Brain microvascular endothelial cell (primary cell): ENCODE results near the gene SBF2.

Source experiments
- DNase-seq: peaks from one replicate; pipeline ENCODE4 v3.0.0-alpha.2; 2020
- H3K27ac ChIP-seq: fragments of 250-450 bp; sonication (Bioruptor Pico); 2 replicates; pipeline ENCODE4 v1.5.1; 2020; ENCODE audit warnings: mild to moderate bottlenecking, moderate library complexity
- H3K27me3 ChIP-seq: fragments of 250-450 bp; sonication (Bioruptor Pico); replicated peaks from 2 replicates; pipeline ENCODE4 v1.5.1; 2020; ENCODE audit warnings: mild to moderate bottlenecking
- H3K36me3 ChIP-seq: fragments of 250-450 bp; sonication (Bioruptor Pico); replicated peaks from 2 replicates; pipeline ENCODE4 v1.5.1; 2020; ENCODE audit warnings: mild to moderate bottlenecking
- H3K4me3 ChIP-seq: 2 replicates; pipeline ENCODE4 v1.5.1; 2011; ENCODE audit warnings: low read depth, mild to moderate bottlenecking, control low read depth, low read length, moderate library complexity
- CTCF ChIP-seq: IDR thresholded peaks from 2 replicates; pipeline ENCODE4 v1.5.1; 2011; ENCODE audit warnings: low read depth, mild to moderate bottlenecking, moderate library complexity, low read length, control low read depth, inconsistent platforms; ENCODE audit errors: missing control alignments
- in situ Hi-C: cut with HindIII; loops from 2 replicates; pipeline ENCODE4 v1.10.0; 2017; ENCODE audit warnings: low sequenced_read_pairs, low pct_ligation_motif_present

Gene SBF2

GRCh38 chr11:10314199-10315072 is 20.4 kb upstream of the SBF2 start:
- peak; percentile 61 for DNase-seq
- Histone ChIP-seq H3K36me3 (no peaks in the 10 kb centered on the region), H3K4me3 (no peak overlapping the region), H3K27me3 (no peaks in the 10 kb centered on the region), H3K27ac (no peak overlapping the region)
- no peak for TF ChIP-seq CTCF
- in situ Hi-C loops = loop anchor here (25.0 kb wide), 1 partner anchor 327 kb away; no protein-coding TSS in a partner anchor

DNA sequence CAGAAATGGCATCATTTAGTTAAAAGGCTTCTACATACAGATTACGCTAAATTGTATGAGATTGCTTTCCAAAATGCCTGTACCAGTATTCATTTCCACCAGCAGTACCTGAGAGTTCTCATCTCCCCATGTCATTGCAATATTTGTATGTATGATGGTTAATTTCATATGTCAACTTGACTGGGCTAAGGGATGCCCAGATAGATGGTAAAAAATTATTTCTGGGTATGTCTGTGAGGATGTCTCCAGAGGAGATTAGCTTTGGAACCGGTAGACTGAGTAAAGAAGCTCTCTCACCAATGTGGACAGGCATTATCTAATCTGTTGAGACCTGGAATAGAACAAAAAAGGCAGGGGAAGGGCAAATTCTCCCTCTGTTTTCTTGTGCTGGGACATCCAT is 17.8 kb upstream of the SBF2 start:
- Histone ChIP-seq H3K36me3 (peaks cover 6% of the 10 kb centered on the region), H3K4me3 (no peak overlapping the region), H3K27me3 (no peaks in the 10 kb centered on the region), H3K27ac (no peak overlapping the region)
- in situ Hi-C loops = loop anchor here (25.0 kb wide), 1 partner anchor 325 kb away; no protein-coding TSS in a partner anchor
- TF ChIP-seq CTCF = no peak
- no peak for DNase-seq

- Histone ChIP-seq H3K27me3 (no peaks in the 10 kb centered on the region), H3K4me3 (no peak overlapping the region), H3K36me3 (peaks cover 20% of the 10 kb centered on the region), H3K27ac (no peak overlapping the region)
- in situ Hi-C loops = loop anchor here (25.0 kb wide), 1 partner anchor 323 kb away; no protein-coding TSS in a partner anchor
- TF ChIP-seq CTCF = no peak
- peak; percentile 22 for DNase-seq
Observed at GRCh38 chr11:10310301-10310841, 16.4 kb upstream of the SBF2 start.

DNA sequence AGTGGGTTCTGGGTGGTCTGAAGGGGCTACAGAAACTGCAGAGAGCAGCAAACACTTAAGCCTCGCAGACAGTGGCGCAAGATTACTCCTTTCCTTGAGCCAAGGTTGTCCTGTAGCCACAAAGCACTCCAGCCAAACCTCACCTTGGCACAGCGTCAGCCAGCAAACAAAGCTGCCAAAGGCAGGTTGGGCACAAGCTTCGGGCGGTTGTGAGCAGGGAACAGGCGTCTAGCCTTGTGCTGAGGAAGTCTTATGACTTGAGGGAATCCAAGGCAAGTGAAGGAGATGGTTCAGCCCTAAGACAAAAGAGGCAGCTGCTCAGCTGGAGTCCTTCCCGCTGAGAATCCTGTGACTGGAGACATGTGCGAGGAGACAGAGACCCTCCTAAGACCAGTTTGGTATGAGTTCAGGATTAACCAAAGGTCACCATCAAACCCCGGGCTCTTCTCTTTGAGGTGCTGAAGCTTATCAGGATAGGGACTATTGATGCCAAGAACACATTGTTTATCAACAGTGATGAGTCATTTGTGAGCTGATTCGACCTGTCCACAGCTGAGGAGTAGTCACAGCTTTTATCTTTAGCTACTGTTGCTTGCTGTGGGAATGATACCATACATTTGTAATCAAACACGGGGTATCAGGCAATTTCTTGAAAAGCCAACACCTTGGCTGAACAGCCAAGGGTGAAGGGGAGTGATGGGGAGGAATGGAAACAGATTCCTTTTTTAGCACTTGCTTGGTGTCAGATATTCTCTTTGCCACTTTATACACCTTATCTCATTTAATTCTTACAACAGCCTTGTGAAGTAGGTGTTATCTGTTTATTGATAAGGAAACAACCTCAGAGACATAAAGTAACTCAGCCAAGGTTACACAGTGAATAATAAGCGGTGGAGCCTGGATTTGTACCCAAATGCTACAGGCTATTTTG is 15.4 kb upstream of the SBF2 start:
- DNase-seq = peak; percentile 65
- H3K27me3 ChIP-seq = no peaks in the 10 kb centered on the region
- in situ Hi-C loops = loop anchor here (25.0 kb wide), 1 partner anchor 322 kb away; no protein-coding TSS in a partner anchor
- peak overlapping the region; percentile 62 for H3K27ac ChIP-seq
- peaks cover 20% of the 10 kb centered on the region for H3K36me3 ChIP-seq
- TF ChIP-seq CTCF = no peak
- no peak overlapping the region for H3K4me3 ChIP-seq

GRCh38 chr11:10308201-10308954 is 14.4 kb upstream of the SBF2 start:
- H3K4me3 ChIP-seq = peak overlapping the region; percentile 95
- in situ Hi-C loops = loop anchor here (25.0 kb wide), 1 partner anchor 321 kb away; no protein-coding TSS in a partner anchor
- no peaks in the 10 kb centered on the region for H3K27me3 ChIP-seq

More at GRCh38 chr11:10308201-10308954, 14.4 kb upstream of the SBF2 start:
- Histone ChIP-seq H3K27ac (peak overlapping the region; percentile 62), H3K36me3 (peaks cover 20% of the 10 kb centered on the region)
- no peak for TF ChIP-seq CTCF
- DNase-seq = no peak
